SU-DHL-6 (cell line): ENCODE measurements around the gene GLO1.

Experiments
- EZH2phosphoT487 ChIP-seq: fragments of 200-600 bp; sonication (generic), shearing (Covaris generic); conservative IDR thresholded peaks from 2 replicates; pipeline ENCODE4 v1.6.1; 2018; ENCODE audit warnings: mild to moderate bottlenecking, antibody characterized with exemption, low read length, moderate library complexity, mixed read lengths
- TF ChIP-seq, protein P1 (sequence below): fragments of 200-600 bp; sonication (generic); IDR thresholded peaks from one replicate; pipeline ENCODE4 v1.5.1; 2017; ENCODE audit warnings: antibody characterized with exemption, mild to moderate bottlenecking, low read length, moderate library complexity; ENCODE audit not compliant: insufficient read depth, poor library complexity, severe bottlenecking

- TF ChIP-seq, protein P1, sequence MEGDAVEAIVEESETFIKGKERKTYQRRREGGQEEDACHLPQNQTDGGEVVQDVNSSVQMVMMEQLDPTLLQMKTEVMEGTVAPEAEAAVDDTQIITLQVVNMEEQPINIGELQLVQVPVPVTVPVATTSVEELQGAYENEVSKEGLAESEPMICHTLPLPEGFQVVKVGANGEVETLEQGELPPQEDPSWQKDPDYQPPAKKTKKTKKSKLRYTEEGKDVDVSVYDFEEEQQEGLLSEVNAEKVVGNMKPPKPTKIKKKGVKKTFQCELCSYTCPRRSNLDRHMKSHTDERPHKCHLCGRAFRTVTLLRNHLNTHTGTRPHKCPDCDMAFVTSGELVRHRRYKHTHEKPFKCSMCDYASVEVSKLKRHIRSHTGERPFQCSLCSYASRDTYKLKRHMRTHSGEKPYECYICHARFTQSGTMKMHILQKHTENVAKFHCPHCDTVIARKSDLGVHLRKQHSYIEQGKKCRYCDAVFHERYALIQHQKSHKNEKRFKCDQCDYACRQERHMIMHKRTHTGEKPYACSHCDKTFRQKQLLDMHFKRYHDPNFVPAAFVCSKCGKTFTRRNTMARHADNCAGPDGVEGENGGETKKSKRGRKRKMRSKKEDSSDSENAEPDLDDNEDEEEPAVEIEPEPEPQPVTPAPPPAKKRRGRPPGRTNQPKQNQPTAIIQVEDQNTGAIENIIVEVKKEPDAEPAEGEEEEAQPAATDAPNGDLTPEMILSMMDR, result no peak
- TF ChIP-seq EZH2phosphoT487, result no peak
These were observed 7.0 kb downstream of the GLO1 start for GRCh38 chr6:38695933-38696332.
